ENCODE measurements around the gene GPATCH8.

GPATCH8 gene

DNA sequence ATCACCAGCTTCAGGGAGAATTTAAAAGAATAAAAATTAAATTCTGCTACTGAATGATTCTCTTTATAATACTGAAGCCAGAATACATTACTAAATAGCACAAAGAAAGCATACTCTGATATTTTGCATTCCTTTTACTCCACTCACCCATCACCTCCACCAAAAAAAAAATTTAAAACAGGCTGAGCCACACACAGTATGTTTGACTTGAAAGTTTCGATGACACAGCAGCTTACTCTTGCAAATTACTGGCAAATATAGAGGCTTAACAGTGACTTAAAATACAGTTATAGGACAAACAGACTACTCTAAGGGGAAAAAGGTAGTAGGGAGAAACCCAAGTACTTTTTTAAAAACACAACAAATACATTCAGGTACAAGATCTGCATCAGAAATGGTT, 39.2 kb downstream of the GPATCH8 start:
- DNase-seq (ENCODE audit: low spot score in 2 of 2) = no peak
- Histone ChIP-seq H3K4me1 (0 out of 2 replicates have a peak, but pooled peaks cover 2% of the 10 kb centered on the region), H3K4me3 (no peak overlapping the region), H3K9me3 (no peaks in the 10 kb centered on the region), H3K27me3 (ENCODE audit: low read depth) (no peaks in the 10 kb centered on the region), H3K36me3 (replicated peaks) (peaks cover 7% of the 10 kb centered on the region; the same call in 1 of the 2 replicates)
- in situ Hi-C loops (cut with MboI; ENCODE audit: low sequenced_read_pairs) = no loop called here

GRCh38 chr17:44451832-44452231, 51.4 kb downstream of the GPATCH8 start:
- in situ Hi-C loops (cut with MboI; ENCODE audit: low sequenced_read_pairs) = no loop called here
- peak in 1 of 2 experiments; percentile 55 for DNase-seq (ENCODE audit: low spot score in 2 of 2)
- Histone ChIP-seq H3K4me1 (peaks cover 3% of the 10 kb centered on the region), H3K4me3 (no peak overlapping the region), H3K27me3 (ENCODE audit: low read depth) (no peaks in the 10 kb centered on the region), H3K36me3 (replicated peaks) (no peaks in the 10 kb centered on the region), H3K9me3 (no peaks in the 10 kb centered on the region)

DNA sequence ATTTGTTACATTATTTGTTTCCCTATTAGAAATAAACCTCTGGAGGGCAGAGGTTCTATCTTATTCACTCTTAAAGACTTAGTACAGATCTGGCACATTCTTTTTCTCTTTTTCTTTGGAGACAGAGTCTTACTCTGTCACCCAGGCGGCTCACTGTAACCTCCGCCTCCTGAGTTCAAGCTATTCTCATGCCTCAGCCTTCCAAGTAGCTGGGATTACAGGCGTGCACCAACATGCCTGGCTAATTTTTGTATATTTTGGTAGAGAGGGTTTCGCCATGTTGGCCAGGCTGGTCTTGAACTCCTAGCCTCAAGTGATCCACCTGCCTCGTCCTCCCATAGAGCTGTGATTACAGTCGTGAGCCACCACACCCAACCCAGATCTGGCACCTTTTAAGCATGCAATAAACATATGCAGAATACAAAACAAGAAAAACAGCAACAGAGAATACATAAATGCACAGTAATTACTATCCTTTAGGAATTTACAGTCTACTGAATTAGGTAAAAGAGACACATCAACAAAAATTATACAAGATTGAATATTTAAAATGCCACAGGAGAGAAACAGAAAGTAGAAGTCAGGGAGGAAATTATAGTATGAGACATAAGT, 52.1 kb downstream of the GPATCH8 start:
- no peaks in the 10 kb centered on the region for H3K27me3 ChIP-seq (ENCODE audit: low read depth)
- H3K36me3 ChIP-seq (replicated peaks) = no peaks in the 10 kb centered on the region
- H3K4me3 ChIP-seq = no peak overlapping the region
- no peaks in the 10 kb centered on the region for H3K9me3 ChIP-seq
- in situ Hi-C loops (cut with MboI; ENCODE audit: low sequenced_read_pairs) = no loop called here
- no peak for DNase-seq (ENCODE audit: low spot score in 2 of 2)
- H3K4me1 ChIP-seq = peaks cover 3% of the 10 kb centered on the region

DNA sequence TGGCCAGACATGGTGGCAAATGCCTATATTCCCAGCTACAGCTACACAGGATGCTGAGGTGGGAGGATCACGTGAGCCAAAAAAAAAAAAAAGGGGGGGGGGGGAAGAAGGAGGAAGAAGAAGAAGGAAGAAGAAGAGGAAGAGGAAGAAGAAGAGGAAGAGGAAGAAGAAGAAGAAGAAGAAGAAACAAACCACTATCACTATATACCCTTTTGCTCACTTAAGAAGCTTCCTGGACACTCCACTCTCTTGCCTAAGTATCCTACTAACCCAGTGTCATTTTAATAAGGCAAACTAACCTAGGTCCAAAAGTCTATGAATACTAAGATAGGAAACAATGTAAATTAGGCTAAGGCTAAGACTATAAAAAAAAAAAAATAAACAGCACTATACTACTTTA, 54.8 kb downstream of the GPATCH8 start:
- Histone ChIP-seq H3K4me1 (peaks cover 3% of the 10 kb centered on the region), H3K36me3 (replicated peaks) (no peaks in the 10 kb centered on the region), H3K9me3 (no peaks in the 10 kb centered on the region), H3K4me3 (no peak overlapping the region), H3K27me3 (ENCODE audit: low read depth) (no peaks in the 10 kb centered on the region)
- in situ Hi-C loops (cut with MboI; ENCODE audit: low sequenced_read_pairs) = no loop called here
- DNase-seq (ENCODE audit: low spot score in 2 of 2) = no peak

DNA sequence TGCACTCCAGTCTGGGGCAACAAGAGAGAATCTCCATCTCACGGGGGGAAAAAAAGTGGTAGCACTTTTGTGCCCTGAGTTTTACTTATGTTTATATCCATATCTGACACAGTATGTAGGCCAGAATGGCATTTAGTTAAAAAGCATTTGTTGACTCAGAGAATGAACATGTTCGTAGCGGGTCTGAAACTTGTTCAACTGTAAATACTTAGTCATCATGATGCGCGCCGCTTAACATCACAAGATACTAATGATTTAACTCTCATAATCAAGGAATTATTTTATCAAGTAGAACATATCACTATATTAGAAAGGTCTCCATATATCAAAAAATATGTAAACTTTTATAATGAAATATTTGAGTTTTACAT, 58.5 kb downstream of the GPATCH8 start:
- in situ Hi-C loops (cut with MboI; ENCODE audit: low sequenced_read_pairs) = no loop called here
- no peaks in the 10 kb centered on the region for H3K4me1 ChIP-seq
- no peaks in the 10 kb centered on the region for H3K27me3 ChIP-seq (ENCODE audit: low read depth)
- no peaks in the 10 kb centered on the region for H3K9me3 ChIP-seq
- no peak overlapping the region for H3K4me3 ChIP-seq
- no peak for DNase-seq (ENCODE audit: low spot score in 2 of 2)
- no peaks in the 10 kb centered on the region for H3K36me3 ChIP-seq (replicated peaks)

DNA sequence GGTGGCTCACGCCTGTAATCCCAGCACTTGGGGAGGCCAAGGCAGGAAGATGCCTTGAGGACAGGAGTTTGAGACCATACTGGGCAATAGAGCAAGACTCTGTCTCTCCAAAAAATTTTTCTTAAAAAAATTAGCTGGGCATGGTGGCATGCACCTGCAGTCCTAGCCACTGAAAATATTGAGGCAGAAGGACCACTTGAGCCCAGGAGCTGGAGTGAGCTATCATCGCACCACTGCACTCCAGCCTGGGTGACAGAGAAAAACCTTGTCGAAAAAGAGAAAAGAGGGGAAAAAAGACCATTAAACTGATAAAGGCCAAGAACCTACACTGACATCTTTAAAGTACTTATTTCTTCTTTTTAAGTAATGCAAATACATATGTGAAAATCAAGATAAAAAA, 60.4 kb downstream of the GPATCH8 start:
- in situ Hi-C loops (cut with MboI; ENCODE audit: low sequenced_read_pairs) = no loop called here
- Histone ChIP-seq H3K36me3 (replicated peaks) (no peaks in the 10 kb centered on the region), H3K9me3 (no peaks in the 10 kb centered on the region), H3K4me1 (no peaks in the 10 kb centered on the region), H3K27me3 (ENCODE audit: low read depth) (no peaks in the 10 kb centered on the region), H3K4me3 (no peak overlapping the region)
- no peak for DNase-seq (ENCODE audit: low spot score in 2 of 2)

GRCh38 chr17:44439168-44439567, 64.0 kb downstream of the GPATCH8 start:
- DNase-seq (ENCODE audit: low spot score in 2 of 2) = no peak
- in situ Hi-C loops (cut with MboI; ENCODE audit: low sequenced_read_pairs) = no loop called here
- Histone ChIP-seq H3K4me3 (no peak overlapping the region), H3K4me1 (no peaks in the 10 kb centered on the region), H3K9me3 (no peaks in the 10 kb centered on the region), H3K27me3 (ENCODE audit: low read depth) (no peaks in the 10 kb centered on the region), H3K36me3 (replicated peaks) (peaks cover 10% of the 10 kb centered on the region)

- H3K9me3 ChIP-seq = no peaks in the 10 kb centered on the region
- no peak for DNase-seq (ENCODE audit: low spot score in 2 of 2)
- no peaks in the 10 kb centered on the region for H3K27me3 ChIP-seq (ENCODE audit: low read depth)
- peaks cover 12% of the 10 kb centered on the region for H3K36me3 ChIP-seq (replicated peaks)
- in situ Hi-C loops (cut with MboI; ENCODE audit: low sequenced_read_pairs) = no loop called here
- H3K4me3 ChIP-seq = no peak overlapping the region
- no peaks in the 10 kb centered on the region for H3K4me1 ChIP-seq
These were observed 64.6 kb downstream of the GPATCH8 start for GRCh38 chr17:44438636-44439035.

GRCh38 chr17:44436336-44436735, 66.9 kb downstream of the GPATCH8 start:
- H3K36me3 ChIP-seq (replicated peaks) = peaks cover 32% of the 10 kb centered on the region
- in situ Hi-C loops (cut with MboI; ENCODE audit: low sequenced_read_pairs) = no loop called here

DNA sequence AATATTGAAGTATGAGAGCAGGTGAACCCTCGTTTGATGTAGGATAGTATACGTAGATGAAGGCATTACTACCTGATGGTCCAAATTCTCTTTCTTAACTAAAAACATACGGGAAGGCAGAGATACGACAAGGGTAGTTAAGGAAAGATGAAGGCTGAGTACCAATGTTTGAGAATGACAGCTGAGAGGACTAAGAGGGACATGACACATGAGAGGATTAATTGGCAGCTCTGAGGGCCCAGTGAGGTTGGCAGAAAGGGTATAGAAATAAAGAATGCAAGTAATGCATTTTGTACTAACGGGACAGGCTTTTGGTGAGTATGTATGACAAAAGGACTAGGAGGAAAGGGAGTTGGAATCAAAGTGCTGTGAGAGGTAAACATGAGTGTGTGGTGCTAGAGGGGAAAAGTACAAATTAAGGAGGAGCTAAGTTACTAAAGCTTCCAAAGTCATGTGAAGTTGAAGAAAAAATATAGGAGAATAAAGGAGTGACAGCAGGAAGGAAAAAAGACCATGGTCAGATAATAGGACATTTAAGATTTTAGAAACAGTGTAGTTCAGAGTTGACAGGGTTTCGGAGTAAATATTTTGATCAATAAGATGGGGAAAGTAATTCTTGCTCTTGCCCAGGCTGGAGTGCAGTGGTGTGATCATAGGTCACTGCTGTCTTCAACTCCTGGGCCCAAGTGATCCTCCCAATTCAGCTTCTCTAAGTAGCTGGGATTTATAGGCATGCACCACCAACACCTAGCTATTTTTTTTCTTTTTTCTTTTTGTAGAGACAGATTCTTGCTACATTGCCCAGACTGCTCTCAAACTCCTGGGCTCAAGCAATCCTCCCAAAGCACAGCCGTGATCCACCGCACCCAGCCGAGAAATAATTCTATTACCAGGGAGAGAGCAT, 70.7 kb downstream of the GPATCH8 start:
- DNase-seq (ENCODE audit: low spot score in 2 of 2) = no peak
- no peaks in the 10 kb centered on the region for H3K4me1 ChIP-seq
- H3K9me3 ChIP-seq = no peaks in the 10 kb centered on the region
- in situ Hi-C loops (cut with MboI; ENCODE audit: low sequenced_read_pairs) = no loop called here
- no peak overlapping the region for H3K4me3 ChIP-seq
- peaks cover 32% of the 10 kb centered on the region for H3K36me3 ChIP-seq (replicated peaks)
- no peaks in the 10 kb centered on the region for H3K27me3 ChIP-seq (ENCODE audit: low read depth)

More at GRCh38 chr17:44436336-44436735, 66.9 kb downstream of the GPATCH8 start:
- Histone ChIP-seq H3K4me3 (no peak overlapping the region), H3K9me3 (no peaks in the 10 kb centered on the region), H3K27me3 (ENCODE audit: low read depth) (no peaks in the 10 kb centered on the region), H3K4me1 (no peaks in the 10 kb centered on the region)
- DNase-seq (ENCODE audit: low spot score in 2 of 2) = no peak

GRCh38 chr17:44424828-44425461, 78.3 kb downstream of the GPATCH8 start:
- Histone ChIP-seq H3K27me3 (ENCODE audit: low read depth) (no peaks in the 10 kb centered on the region), H3K4me3 (no peak overlapping the region), H3K36me3 (replicated peaks) (peaks cover 34% of the 10 kb centered on the region), H3K9me3 (no peaks in the 10 kb centered on the region), H3K4me1 (peaks cover 20% of the 10 kb centered on the region)
- DNase-seq (ENCODE audit: low spot score in 2 of 2) = no peak
- in situ Hi-C loops (cut with MboI; ENCODE audit: low sequenced_read_pairs) = no loop called here

DNA sequence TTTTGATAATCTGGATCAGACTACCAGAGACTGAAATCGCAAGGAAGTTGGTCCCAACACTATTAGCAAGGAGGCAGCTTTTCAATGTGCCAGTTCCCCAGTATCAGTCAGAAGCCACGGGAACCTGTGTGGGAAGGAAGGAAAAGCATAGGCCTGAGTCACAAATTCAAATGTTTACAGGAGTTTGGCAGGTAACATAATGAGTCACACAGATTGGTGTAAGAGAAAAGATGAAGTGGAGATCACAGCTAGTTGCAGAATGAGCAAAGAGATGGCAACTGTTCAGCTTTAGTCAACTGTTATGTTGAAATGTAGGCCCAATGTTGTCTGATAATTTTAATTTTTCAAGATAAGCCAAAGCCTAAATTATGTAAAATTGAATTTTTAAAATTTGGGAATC, 85.7 kb downstream of the GPATCH8 start:
- in situ Hi-C loops (cut with MboI; ENCODE audit: low sequenced_read_pairs) = no loop called here
- Histone ChIP-seq H3K36me3 (replicated peaks) (peaks cover 27% of the 10 kb centered on the region), H3K4me3 (no peak overlapping the region), H3K9me3 (no peaks in the 10 kb centered on the region), H3K4me1 (peaks cover 6% of the 10 kb centered on the region), H3K27me3 (ENCODE audit: low read depth) (no peaks in the 10 kb centered on the region)
- DNase-seq (ENCODE audit: low spot score in 2 of 2) = no peak

DNA sequence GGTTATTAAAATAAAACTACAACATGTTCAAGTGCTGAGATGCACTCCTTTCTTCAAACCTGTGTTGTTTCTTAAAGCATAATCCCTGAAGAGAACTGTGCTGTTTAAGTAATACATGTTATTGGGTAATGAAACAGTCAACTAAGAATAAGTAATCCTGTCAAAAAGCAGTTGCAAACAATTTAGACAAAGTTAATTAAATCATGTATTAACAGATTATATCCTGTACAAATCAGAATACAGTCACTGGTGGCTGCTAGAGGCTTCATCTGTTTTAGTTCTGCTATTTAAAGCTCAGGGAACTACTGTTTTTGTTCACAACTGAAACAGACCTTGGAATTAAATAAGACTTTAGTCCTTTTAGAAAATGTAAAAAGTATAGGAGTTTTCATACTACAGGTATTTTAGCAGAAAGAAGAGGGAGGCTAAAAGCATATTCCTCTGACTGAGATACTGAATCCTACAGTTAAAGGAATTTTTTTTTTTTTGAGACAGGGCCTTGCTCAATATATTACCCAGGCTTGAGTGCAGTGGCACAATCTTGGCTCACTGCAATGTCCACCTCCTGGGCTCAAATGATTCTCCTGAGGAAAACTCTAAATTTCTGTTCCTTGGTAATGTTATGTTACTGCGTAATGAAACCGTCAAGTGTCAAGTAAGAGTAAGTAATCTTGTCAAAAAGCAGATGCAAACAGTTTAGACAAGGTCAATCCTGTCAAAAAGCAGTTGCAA, 86.5 kb downstream of the GPATCH8 start:
- Histone ChIP-seq H3K9me3 (no peaks in the 10 kb centered on the region), H3K27me3 (ENCODE audit: low read depth) (no peaks in the 10 kb centered on the region), H3K4me3 (no peak overlapping the region), H3K4me1 (peaks cover 6% of the 10 kb centered on the region), H3K36me3 (replicated peaks) (peaks cover 27% of the 10 kb centered on the region)
- in situ Hi-C loops (cut with MboI; ENCODE audit: low sequenced_read_pairs) = no loop called here
- no peak for DNase-seq (ENCODE audit: low spot score in 2 of 2)

Data from HAP-1 (cell line).